Glutamatergic neuron (in vitro differentiated cells): Measurements from ENCODE around the gene UBL4A. TPM values are rescaled to one million over a fixed set of nuclear protein-coding genes. Genes with fewer than 3 reads are reported as not detected.
"Not testable (repeated sequence)": the region's sequence is repeated elsewhere in the genome, so short reads cannot be mapped to it uniquely, and the experiment has no call there.

ENCODE experiments used
- DNase-seq: peaks from one replicate; pipeline ENCODE4 v3.0.0; 2022
- H3K27ac Mint-ChIP-seq: one replicate; pipeline ENCODE4 v1.8.0; 2020; ENCODE audit warnings: mild to moderate bottlenecking, mixed read lengths, inconsistent platforms; ENCODE audit not compliant: unreplicated experiment
- H3K27me3 Mint-ChIP-seq: one replicate; pipeline ENCODE4 v1.8.0; 2020; ENCODE audit warnings: mild to moderate bottlenecking, moderate library complexity, mixed read lengths, inconsistent platforms; ENCODE audit not compliant: unreplicated experiment
- H3K36me3 Mint-ChIP-seq: one replicate; pipeline ENCODE4 v1.8.0; 2020; ENCODE audit warnings: mild to moderate bottlenecking, mixed read lengths, inconsistent platforms; ENCODE audit not compliant: unreplicated experiment
- H3K4me1 Mint-ChIP-seq: one replicate; pipeline ENCODE4 v1.8.0; 2020; ENCODE audit warnings: mild to moderate bottlenecking, low read depth, mixed read lengths, inconsistent platforms; ENCODE audit not compliant: unreplicated experiment
- H3K4me3 Mint-ChIP-seq: one replicate; pipeline ENCODE4 v1.8.0; 2020; ENCODE audit warnings: mild to moderate bottlenecking, mixed read lengths, inconsistent platforms; ENCODE audit not compliant: unreplicated experiment
- H3K9me3 Mint-ChIP-seq: one replicate; pipeline ENCODE4 v1.8.0; 2020; ENCODE audit warnings: mild to moderate bottlenecking, moderate library complexity, mixed read lengths, inconsistent platforms; ENCODE audit not compliant: unreplicated experiment
- CTCF ChIP-seq: fragments of 200-600 bp; sonication (generic); IDR thresholded peaks from one replicate; pipeline ENCODE4 v1.5.0; 2021; ENCODE audit not compliant: partially characterized antibody, unreplicated experiment
- total RNA-seq: library from RNA; stranded (reverse); fragmentation: NEBNext Ultra II Directional; extraction: Animal tissue kit (Norgen Biotek cat#: 25700); gene quantifications from one replicate; pipeline ENCODE4 v1.2.1, GENCODE V29; 2021; ENCODE audit not compliant: unreplicated experiment

Gene UBL4A
- total RNA-seq, 1 donor from 2014 or later, result 28.4 TPM

- TF ChIP-seq CTCF, result no peak
- Mint-ChIP-seq H3K4me1 (no peaks in the 10 kb centered on the region), H3K36me3 (no peaks in the 10 kb centered on the region), H3K9me3 (peaks cover 4% of the 10 kb centered on the region), H3K27me3 (peaks cover 2% of the 10 kb centered on the region), H3K27ac (no peak overlapping the region), H3K4me3 (no peak overlapping the region)
- DNase-seq, result no peak
These were observed 15.7 kb upstream of the UBL4A start for GRCh38 chrX:154502098-154502497.

- H3K4me1 Mint-ChIP-seq, H3K9me3 Mint-ChIP-seq, H3K27ac Mint-ChIP-seq, H3K4me3 Mint-ChIP-seq, H3K36me3 Mint-ChIP-seq, DNase-seq, H3K27me3 Mint-ChIP-seq: not testable (repeated sequence)
These were observed 15.0 kb upstream of the UBL4A start for GRCh38 chrX:154501423-154501822.

GRCh38 chrX:154496591-154497137, 10.2 kb upstream of the UBL4A start:
- H3K27ac Mint-ChIP-seq, H3K27me3 Mint-ChIP-seq, DNase-seq, H3K4me1 Mint-ChIP-seq, H3K4me3 Mint-ChIP-seq, H3K9me3 Mint-ChIP-seq, H3K36me3 Mint-ChIP-seq: not testable (repeated sequence)

- H3K4me3 Mint-ChIP-seq, result no peak overlapping the region
- H3K9me3 Mint-ChIP-seq, result no peaks in the 10 kb centered on the region
- no peak for TF ChIP-seq CTCF
- H3K27me3 Mint-ChIP-seq, result no peaks in the 10 kb centered on the region
- no peak for DNase-seq
- no peak overlapping the region for H3K27ac Mint-ChIP-seq
- no peaks in the 10 kb centered on the region for H3K4me1 Mint-ChIP-seq
- no peaks in the 10 kb centered on the region for H3K36me3 Mint-ChIP-seq
These were observed 9.1 kb upstream of the UBL4A start for GRCh38 chrX:154495472-154495922.

- Mint-ChIP-seq H3K36me3 (no peaks in the 10 kb centered on the region), H3K4me3 (no peak overlapping the region), H3K27ac (no peak overlapping the region), H3K27me3 (no peaks in the 10 kb centered on the region), H3K9me3 (peaks cover 1% of the 10 kb centered on the region), H3K4me1 (no peaks in the 10 kb centered on the region)
- no peak for TF ChIP-seq CTCF
- no peak for DNase-seq
These were observed 8.3 kb upstream of the UBL4A start for GRCh38 chrX:154494715-154495114.

- Mint-ChIP-seq H3K27me3 (no peaks in the 10 kb centered on the region), H3K36me3 (no peaks in the 10 kb centered on the region), H3K4me3 (peak within 1 kb of the TSS; percentile 85), H3K9me3 (peaks cover 4% of the 10 kb centered on the region), H3K4me1 (no peaks in the 10 kb centered on the region), H3K27ac (peak within 1 kb of the TSS; percentile 88)
- peak; percentile 90 for DNase-seq
- TF ChIP-seq CTCF, result no peak
These were observed 4.1 kb upstream of the UBL4A start, which contains the start of gene SLC10A3 for GRCh38 chrX:154490414-154491083. Gene SLC10A3, minus strand, starts transcription at chrX:154490629. Its CDS starts 1,689 bp downstream, at chrX:154488940.
